GM12891 (cell line): ENCODE data around the gene LACRT.

ENCODE experiments used
- POLR2A ChIP-seq: IDR thresholded peaks from 2 replicates; pipeline ENCODE4 v1.6.1; 2011; ENCODE audit warnings: low read depth, low read length, control low read depth
- TAF1 ChIP-seq: IDR thresholded peaks from 2 replicates; pipeline ENCODE4 v1.6.1; 2011; ENCODE audit warnings: low read depth, low read length, control low read depth

GRCh38 chr12:54663603-54664002, 28.9 kb upstream of the LACRT start:
- TF ChIP-seq POLR2A: no peak
- no peak for TF ChIP-seq TAF1
